Activated CD4-positive, alpha-beta T cell treated with anti-CD3 and anti-CD28 coated beads, Interleukin-2, amount 10 ng/mL, durations not matched to agents 7 days and 5 days (primary cell): ENCODE results near the gene PDE7B. TPM values are rescaled to one million over a fixed set of nuclear protein-coding genes. Genes with fewer than 3 reads are reported as not detected.
A peak's percentile ranks its signal among the peaks of the same experiment; 100 is the strongest.

Experiments
- CTCF ChIA-PET: fragments of 350-600 bp; sonication (Branson Sonifier 250); formaldehyde crosslinking; loops from one replicate; lab custom pipeline; 2021; ENCODE audit warnings: antibody characterized with exemption; lab: Charles Lee
- POLR2A ChIA-PET: fragments of 350-600 bp; sonication (Branson Sonifier 250); formaldehyde crosslinking; loops from one replicate; lab custom pipeline; 2021; ENCODE audit warnings: antibody characterized with exemption; lab: Charles Lee
- DNase-seq: peaks from one replicate; pipeline ENCODE4 v3.0.0-alpha.2; 2020
- H3K27ac Mint-ChIP-seq: one replicate; pipeline ENCODE4 v1.8.0; 2021; ENCODE audit warnings: mild to moderate bottlenecking, moderate library complexity, mixed read lengths
- H3K27me3 Mint-ChIP-seq: one replicate; pipeline ENCODE4 v1.8.0; 2021; ENCODE audit warnings: mixed read lengths
- H3K36me3 Mint-ChIP-seq: one replicate; pipeline ENCODE4 v1.8.0; 2021; ENCODE audit warnings: low read depth, mixed read lengths
- H3K4me1 Mint-ChIP-seq: one replicate; pipeline ENCODE4 v1.8.0; 2021; ENCODE audit warnings: mixed read lengths
- H3K4me3 Mint-ChIP-seq: one replicate; pipeline ENCODE4 v1.8.0; 2021; ENCODE audit warnings: mild to moderate bottlenecking, moderate library complexity, mixed read lengths
- H3K9me3 Mint-ChIP-seq: one replicate; pipeline ENCODE4 v1.8.0; 2021; ENCODE audit warnings: mixed read lengths
- total RNA-seq, 2 experiments: library from RNA; stranded (reverse); gene quantifications; one replicate each; pipeline ENCODE4 v1.2.3, GENCODE V29; 2021

The PDE7B gene
- total RNA-seq, 2 experiments from 2014 or later, result 0.57 to 1.2 TPM

- Mint-ChIP-seq H3K4me3 (no peak overlapping the region), H3K27me3 (no peaks in the 10 kb centered on the region), H3K9me3 (no peaks in the 10 kb centered on the region), H3K36me3 (no peaks in the 10 kb centered on the region), H3K27ac (no peak overlapping the region), H3K4me1 (peaks cover 37% of the 10 kb centered on the region)
- DNase-seq, result no peak
- ChIA-PET POLR2A (no interaction called here), CTCF (no interaction called here)
Observed at GRCh38 chr6:135876058-135876457, 24.6 kb downstream of the PDE7B start.

- ChIA-PET CTCF (interaction anchor here (0.6 kb wide), 1 partner anchor 24 kb away, joined by 3 read pairs; no protein-coding TSS in a partner anchor), POLR2A (no interaction called here)
- Mint-ChIP-seq H3K27ac (peak overlapping the region; percentile 76), H3K9me3 (no peaks in the 10 kb centered on the region), H3K4me1 (peaks cover 51% of the 10 kb centered on the region), H3K4me3 (no peak overlapping the region), H3K27me3 (no peaks in the 10 kb centered on the region), H3K36me3 (no peaks in the 10 kb centered on the region)
- no peak for DNase-seq
Observed at GRCh38 chr6:135877666-135878065, 26.2 kb downstream of the PDE7B start.

- Mint-ChIP-seq H3K4me3 (peak overlapping the region; percentile 68), H3K27me3 (no peaks in the 10 kb centered on the region), H3K36me3 (no peaks in the 10 kb centered on the region), H3K4me1 (peaks cover 53% of the 10 kb centered on the region), H3K9me3 (no peaks in the 10 kb centered on the region), H3K27ac (peak overlapping the region; percentile 97)
- peak; percentile 79 for DNase-seq
- POLR2A ChIA-PET, result no interaction called here
- CTCF ChIA-PET, result interaction anchor here (1.0 to 1.2 kb wide), 3 partner anchors 141 to 336 kb away, joined by 3 to 5 read pairs (median 3); no protein-coding TSS in a partner anchor
Observed at GRCh38 chr6:135880066-135880972, 28.8 kb downstream of the PDE7B start.

- H3K27ac Mint-ChIP-seq, result no peak overlapping the region
Observed at GRCh38 chr6:135883045-135883444, 31.5 kb downstream of the PDE7B start.

GRCh38 chr6:135883536-135883935 is 32.0 kb downstream of the PDE7B start:
- Mint-ChIP-seq H3K27ac (no peak overlapping the region), H3K9me3 (no peaks in the 10 kb centered on the region), H3K27me3 (no peaks in the 10 kb centered on the region), H3K4me3 (no peak overlapping the region), H3K36me3 (no peaks in the 10 kb centered on the region), H3K4me1 (peaks cover 35% of the 10 kb centered on the region)
- CTCF ChIA-PET, result interaction anchor here (0.5 to 1.4 kb wide), 5 partner anchors 12 to 151 kb away, joined by 3 to 6 read pairs (median 3); partner anchors contain the start of gene PDE7B
- POLR2A ChIA-PET, result no interaction called here
- no peak for DNase-seq

More at GRCh38 chr6:135883045-135883444, 31.5 kb downstream of the PDE7B start:
- CTCF ChIA-PET, result interaction anchor here (0.6 to 1.4 kb wide), 5 partner anchors 13 to 419 kb away, joined by 3 to 4 read pairs (median 3); no protein-coding TSS in a partner anchor
- POLR2A ChIA-PET, result no interaction called here
- H3K4me3 Mint-ChIP-seq, result no peak overlapping the region
- no peaks in the 10 kb centered on the region for H3K27me3 Mint-ChIP-seq
- DNase-seq, result no peak
- no peaks in the 10 kb centered on the region for H3K9me3 Mint-ChIP-seq
- H3K4me1 Mint-ChIP-seq, result peaks cover 36% of the 10 kb centered on the region
- H3K36me3 Mint-ChIP-seq, result no peaks in the 10 kb centered on the region

- H3K4me1 Mint-ChIP-seq, result peaks cover 33% of the 10 kb centered on the region
- H3K36me3 Mint-ChIP-seq, result no peaks in the 10 kb centered on the region
- ChIA-PET POLR2A (no interaction called here), CTCF (interaction anchor here (0.5 to 1.4 kb wide), 3 partner anchors 14 to 33 kb away, joined by 3 to 6 read pairs (median 4); partner anchors contain the start of gene PDE7B)
- DNase-seq, result no peak
- H3K4me3 Mint-ChIP-seq, result no peak overlapping the region
- H3K27ac Mint-ChIP-seq, result no peak overlapping the region
- H3K27me3 Mint-ChIP-seq, result no peaks in the 10 kb centered on the region
- no peaks in the 10 kb centered on the region for H3K9me3 Mint-ChIP-seq
Observed at GRCh38 chr6:135884136-135884535, 32.6 kb downstream of the PDE7B start.

- Mint-ChIP-seq H3K27me3 (no peaks in the 10 kb centered on the region), H3K4me1 (peaks cover 8% of the 10 kb centered on the region), H3K4me3 (no peak overlapping the region), H3K27ac (no peak overlapping the region), H3K36me3 (no peaks in the 10 kb centered on the region), H3K9me3 (no peaks in the 10 kb centered on the region)
- no peak for DNase-seq
- POLR2A ChIA-PET, result no interaction called here
- CTCF ChIA-PET, result interaction anchor here (1.0 kb wide), 1 partner anchor 433 kb away, joined by 3 read pairs; no protein-coding TSS in a partner anchor
Observed at GRCh38 chr6:135887069-135887468, 35.6 kb downstream of the PDE7B start.

- Mint-ChIP-seq H3K27me3 (no peaks in the 10 kb centered on the region), H3K36me3 (no peaks in the 10 kb centered on the region), H3K9me3 (no peaks in the 10 kb centered on the region), H3K4me3 (no peak overlapping the region), H3K27ac (no peak overlapping the region), H3K4me1 (no peaks in the 10 kb centered on the region)
- CTCF ChIA-PET, result no interaction called here
- POLR2A ChIA-PET, result no interaction called here
- no peak for DNase-seq
Observed at GRCh38 chr6:135888818-135889217, 37.3 kb downstream of the PDE7B start.

- DNase-seq, result no peak
- H3K36me3 Mint-ChIP-seq, result no peaks in the 10 kb centered on the region
- H3K27ac Mint-ChIP-seq, result no peak overlapping the region
- no peak overlapping the region for H3K4me3 Mint-ChIP-seq
- ChIA-PET CTCF (interaction anchor here (0.7 kb wide), 1 partner anchor 27 kb away, joined by 3 read pairs; no protein-coding TSS in a partner anchor), POLR2A (no interaction called here)
- no peaks in the 10 kb centered on the region for H3K9me3 Mint-ChIP-seq
- no peaks in the 10 kb centered on the region for H3K4me1 Mint-ChIP-seq
- no peaks in the 10 kb centered on the region for H3K27me3 Mint-ChIP-seq
Observed at GRCh38 chr6:135890876-135891275, 39.4 kb downstream of the PDE7B start.

- H3K9me3 Mint-ChIP-seq, result no peaks in the 10 kb centered on the region
- ChIA-PET CTCF (no interaction called here), POLR2A (no interaction called here)
- no peaks in the 10 kb centered on the region for H3K36me3 Mint-ChIP-seq
- DNase-seq, result no peak
- peaks cover 4% of the 10 kb centered on the region for H3K4me1 Mint-ChIP-seq
- H3K27ac Mint-ChIP-seq, result no peak overlapping the region
- H3K4me3 Mint-ChIP-seq, result no peak overlapping the region
- no peaks in the 10 kb centered on the region for H3K27me3 Mint-ChIP-seq
Observed at GRCh38 chr6:135891710-135892109, 40.2 kb downstream of the PDE7B start.

GRCh38 chr6:135895231-135895911 is 43.9 kb downstream of the PDE7B start:
- H3K4me3 Mint-ChIP-seq, result no peak overlapping the region
- no peak overlapping the region for H3K27ac Mint-ChIP-seq
- POLR2A ChIA-PET, result no interaction called here
- H3K36me3 Mint-ChIP-seq, result no peaks in the 10 kb centered on the region
- CTCF ChIA-PET, result interaction anchor here (1.2 kb wide), 1 partner anchor 12 kb away, joined by 3 read pairs; no protein-coding TSS in a partner anchor
- peaks cover 3% of the 10 kb centered on the region for H3K9me3 Mint-ChIP-seq
- H3K27me3 Mint-ChIP-seq, result no peaks in the 10 kb centered on the region
- peaks cover 8% of the 10 kb centered on the region for H3K4me1 Mint-ChIP-seq
- no peak for DNase-seq

- no peak for DNase-seq
- peaks cover 13% of the 10 kb centered on the region for H3K4me1 Mint-ChIP-seq
- peaks cover 3% of the 10 kb centered on the region for H3K9me3 Mint-ChIP-seq
- CTCF ChIA-PET, result interaction anchor here (1.0 to 1.3 kb wide), 3 partner anchors 8 to 13 kb away, joined by 3 to 4 read pairs (median 3); no protein-coding TSS in a partner anchor
- no peaks in the 10 kb centered on the region for H3K27me3 Mint-ChIP-seq
- H3K4me3 Mint-ChIP-seq, result no peak overlapping the region
- POLR2A ChIA-PET, result no interaction called here
- H3K36me3 Mint-ChIP-seq, result no peaks in the 10 kb centered on the region
- no peak overlapping the region for H3K27ac Mint-ChIP-seq
Observed at GRCh38 chr6:135897087-135897486, 45.6 kb downstream of the PDE7B start.
